Neural crest cell (in vitro differentiated cells): Measurements from ENCODE around the gene MX2. TPM values are rescaled to one million over a fixed set of nuclear protein-coding genes. Genes with fewer than 3 reads are reported as not detected.

Source experiments
- DNase-seq: peaks from one replicate; pipeline ENCODE4 v3.0.0; 2021; ENCODE audit warnings: low read depth, mixed read lengths, low spot score
- H3K27ac Mint-ChIP-seq: one replicate; pipeline ENCODE4 v1.8.0; 2021; ENCODE audit warnings: mild to moderate bottlenecking, mixed read lengths; ENCODE audit not compliant: unreplicated experiment
- H3K27me3 Mint-ChIP-seq: 2 replicates; pipeline ENCODE4 v1.8.0; 2021; ENCODE audit warnings: low read depth, mild to moderate bottlenecking, mixed read lengths
- H3K36me3 Mint-ChIP-seq: 2 replicates; pipeline ENCODE4 v1.8.0; 2021; ENCODE audit warnings: low read depth, mild to moderate bottlenecking, mixed read lengths
- H3K4me1 Mint-ChIP-seq: 2 replicates; pipeline ENCODE4 v1.8.0; 2021; ENCODE audit warnings: mixed read lengths
- H3K4me3 Mint-ChIP-seq: one replicate; pipeline ENCODE4 v1.8.0; 2021; ENCODE audit warnings: mild to moderate bottlenecking, mixed read lengths
- H3K9me3 Mint-ChIP-seq: 2 replicates; pipeline ENCODE4 v1.8.0; 2021; ENCODE audit warnings: mixed read lengths
- CTCF ChIP-seq: fragments of 200-600 bp; sonication (generic); conservative IDR thresholded peaks from 2 replicates; pipeline ENCODE4 v1.5.0; 2021; ENCODE audit warnings: antibody characterized with exemption, mild to moderate bottlenecking
- total RNA-seq: library from RNA; stranded (reverse); gene quantifications from 2 replicates; pipeline ENCODE4 v1.2.1, GENCODE V29; 2021

MX2 gene
- total RNA-seq, 1 donor from 2014 or later = not detected

GRCh38 chr21:41393876-41394465 lies 32.1 kb downstream of the MX2 start:
- TF ChIP-seq CTCF = no peak
- Mint-ChIP-seq H3K36me3 (no peaks in the 10 kb centered on the region), H3K27ac (no peak overlapping the region), H3K4me3 (no peak overlapping the region), H3K27me3 (no peaks in the 10 kb centered on the region), H3K4me1 (peaks cover 6% of the 10 kb centered on the region), H3K9me3 (peaks cover 7% of the 10 kb centered on the region)
- DNase-seq = no peak

- H3K4me3 Mint-ChIP-seq = no peak overlapping the region
- H3K36me3 Mint-ChIP-seq = no peaks in the 10 kb centered on the region
- H3K27me3 Mint-ChIP-seq = no peaks in the 10 kb centered on the region
- no peak for TF ChIP-seq CTCF
- H3K27ac Mint-ChIP-seq = no peak overlapping the region
- DNase-seq = no peak
- peaks cover 7% of the 10 kb centered on the region for H3K9me3 Mint-ChIP-seq
- H3K4me1 Mint-ChIP-seq = peaks cover 6% of the 10 kb centered on the region
Measured at GRCh38 chr21:41396558-41397075, 34.8 kb downstream of the MX2 start.

DNA sequence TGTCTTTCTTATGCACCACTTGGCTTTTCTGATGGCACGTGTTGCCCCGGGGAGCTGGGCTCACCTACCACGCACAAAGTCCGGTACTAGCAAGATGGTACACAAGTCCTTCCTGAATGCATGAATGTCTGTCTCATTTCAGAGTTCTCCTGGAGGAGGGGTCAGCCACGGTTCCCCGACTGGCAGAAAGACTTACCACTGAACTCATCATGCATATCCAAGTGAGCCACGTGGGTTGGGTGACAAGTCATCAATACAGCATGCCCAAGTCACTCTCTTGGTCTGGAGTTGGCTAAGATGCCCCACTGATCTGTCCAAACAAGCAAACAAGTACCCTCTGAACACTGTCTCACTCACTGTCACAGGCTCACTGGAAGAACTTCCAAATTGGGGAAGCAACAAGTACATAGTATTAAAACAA lies 35.7 kb downstream of the MX2 start:
- DNase-seq = no peak
- Mint-ChIP-seq H3K4me1 (peaks cover 6% of the 10 kb centered on the region), H3K27me3 (no peaks in the 10 kb centered on the region), H3K36me3 (no peaks in the 10 kb centered on the region), H3K4me3 (no peak overlapping the region), H3K9me3 (peaks cover 7% of the 10 kb centered on the region), H3K27ac (no peak overlapping the region)
- no peak for TF ChIP-seq CTCF

GRCh38 chr21:41398251-41398650 lies 36.4 kb downstream of the MX2 start:
- H3K27me3 Mint-ChIP-seq = no peaks in the 10 kb centered on the region
- peaks cover 5% of the 10 kb centered on the region for H3K9me3 Mint-ChIP-seq
- peaks cover 8% of the 10 kb centered on the region for H3K4me1 Mint-ChIP-seq
- no peak overlapping the region for H3K27ac Mint-ChIP-seq
- TF ChIP-seq CTCF = no peak
- no peak overlapping the region for H3K4me3 Mint-ChIP-seq
- H3K36me3 Mint-ChIP-seq = no peaks in the 10 kb centered on the region
- no peak for DNase-seq

DNA sequence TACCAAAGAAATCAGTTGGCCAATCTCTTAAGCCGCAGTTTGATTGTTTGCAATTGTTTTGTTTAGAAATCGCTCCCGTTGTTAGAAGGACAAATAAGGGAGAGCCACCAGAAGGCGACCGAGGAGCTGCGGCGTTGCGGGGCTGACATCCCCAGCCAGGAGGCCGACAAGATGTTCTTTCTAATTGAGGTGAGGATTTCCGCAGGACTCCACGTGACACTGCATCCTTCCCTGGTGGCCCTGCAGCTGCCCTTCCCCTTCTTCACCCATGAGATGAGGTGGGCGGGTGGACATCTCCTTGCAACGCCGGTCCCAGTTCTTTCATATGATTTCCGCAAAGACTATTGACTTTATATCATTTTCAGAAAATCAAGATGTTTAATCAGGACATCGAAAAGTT lies 37.0 kb downstream of the MX2 start:
- TF ChIP-seq CTCF = no peak

More for the DNA sequence above, 37.0 kb downstream of the MX2 start:
- DNase-seq = no peak
- Mint-ChIP-seq H3K36me3 (no peaks in the 10 kb centered on the region), H3K4me3 (no peak overlapping the region), H3K9me3 (peaks cover 2% of the 10 kb centered on the region), H3K27me3 (no peaks in the 10 kb centered on the region), H3K4me1 (peaks cover 14% of the 10 kb centered on the region), H3K27ac (no peak overlapping the region)
